ENCODE results near the gene SAMD14.

SAMD14 gene

DNA sequence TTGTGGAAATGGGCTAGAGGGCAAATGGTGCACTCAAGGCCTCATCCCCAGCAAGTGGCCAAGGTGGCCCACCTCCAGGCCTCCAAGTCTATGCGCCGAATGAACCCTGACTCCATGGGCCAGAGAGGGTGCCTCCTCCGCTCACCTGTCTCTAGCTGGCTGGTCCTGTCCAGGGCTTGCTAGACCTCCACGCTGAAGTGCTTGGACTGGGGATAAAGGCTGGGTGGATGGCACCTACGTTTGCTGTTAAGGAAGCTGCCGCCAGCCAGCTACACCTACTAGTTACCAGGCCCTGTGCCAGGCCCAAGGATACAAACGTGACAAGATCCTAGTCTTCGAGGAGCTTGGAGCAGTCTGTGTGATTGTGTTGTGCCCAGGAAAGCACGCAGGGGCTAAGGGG lies 35.1 kb upstream of the SAMD14 start:
- no peak for DNase-seq

DNA sequence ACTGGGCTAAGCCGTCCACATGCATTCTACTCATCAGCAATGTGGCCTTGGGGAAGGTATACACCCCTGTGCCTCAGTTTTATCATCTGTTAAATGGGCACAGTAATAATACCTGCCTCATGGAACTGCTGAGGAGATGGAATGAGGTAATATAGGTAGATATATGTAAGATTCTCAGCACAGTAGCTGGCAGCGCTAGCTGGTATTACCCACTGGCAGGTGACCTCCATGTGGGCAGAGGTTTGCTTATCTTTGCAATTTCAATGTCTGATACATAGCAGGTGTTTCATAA lies 34.7 kb upstream of the SAMD14 start:
- no peak for DNase-seq

DNA sequence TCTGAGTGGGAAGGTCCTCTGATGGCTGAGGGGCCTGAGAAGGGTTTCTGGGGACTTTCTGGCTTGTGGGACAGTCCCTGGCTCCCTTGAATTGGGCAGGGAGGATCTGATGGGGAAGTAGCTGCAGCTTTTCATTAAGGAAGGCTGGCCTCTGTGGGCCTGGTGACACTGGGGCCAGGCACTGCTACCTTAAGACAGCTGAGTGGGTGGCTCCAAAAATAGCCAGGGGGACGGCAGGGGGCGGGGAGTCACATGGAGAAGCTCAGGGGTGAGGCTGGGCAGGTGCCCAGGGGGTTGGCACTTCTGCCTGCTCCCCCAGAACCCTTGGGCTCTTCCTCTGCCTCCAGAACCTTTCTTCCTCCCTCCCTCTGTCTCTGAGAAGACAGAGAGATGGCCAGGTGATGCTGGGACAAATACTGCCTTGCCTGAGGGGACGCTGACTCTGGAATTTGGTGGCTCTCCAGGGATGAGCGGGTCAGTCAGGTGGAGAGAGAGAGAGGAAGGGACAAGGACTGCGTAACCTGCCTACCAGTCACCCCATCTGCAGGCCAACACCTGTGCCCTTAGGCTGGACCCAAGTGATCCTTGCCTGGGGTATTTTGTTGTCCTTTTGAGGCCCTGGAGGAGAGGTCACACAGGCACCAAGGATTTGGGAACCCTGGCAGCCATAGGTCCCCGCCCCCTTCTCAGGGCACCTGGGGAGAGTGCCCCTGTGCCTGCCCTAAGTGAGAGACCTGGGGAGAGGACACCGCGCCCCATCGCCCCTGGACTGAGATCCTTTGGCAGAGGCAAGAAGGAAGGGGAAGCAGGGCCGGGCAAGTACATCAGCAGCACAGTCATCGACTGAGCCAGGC lies 34.1 kb upstream of the SAMD14 start:
- no peak for DNase-seq

DNA sequence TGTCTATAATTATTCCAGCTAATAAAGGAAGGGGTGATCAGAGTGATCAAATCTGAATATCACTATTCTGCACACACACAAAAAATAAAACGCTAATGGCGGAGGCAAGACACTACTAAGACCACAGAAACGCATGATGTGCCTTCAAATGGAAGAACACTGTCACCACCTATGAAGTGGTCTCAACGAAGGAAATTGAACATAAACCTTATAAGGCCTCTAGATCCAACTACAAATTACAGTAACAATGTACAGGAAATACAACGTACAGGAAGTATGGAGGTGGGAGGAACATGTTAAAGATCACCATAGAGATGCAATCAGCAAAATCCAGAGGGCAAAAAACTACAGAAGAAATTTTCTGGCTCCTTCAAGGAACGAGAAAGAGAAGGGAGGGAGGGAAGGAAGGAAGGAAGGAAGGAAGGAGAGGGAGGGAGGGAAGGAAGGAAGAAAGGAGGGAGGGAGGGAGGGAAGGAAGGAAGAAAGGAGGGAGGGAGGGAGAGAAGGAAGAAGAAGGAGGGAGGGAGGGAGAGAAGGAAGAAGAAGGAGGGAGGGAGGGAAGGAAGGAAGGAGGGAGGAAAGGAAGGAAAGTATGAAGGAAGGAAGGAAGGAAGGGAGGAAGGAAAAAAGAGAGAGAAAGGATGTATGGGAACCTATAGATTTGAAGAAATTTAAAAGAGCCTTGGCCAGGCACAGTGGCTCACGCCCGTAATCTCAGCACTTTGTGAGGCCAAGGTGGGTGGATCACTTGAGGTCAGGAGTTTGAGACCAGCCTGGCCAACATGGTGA lies 32.7 kb upstream of the SAMD14 start:
- no peak for DNase-seq

DNA sequence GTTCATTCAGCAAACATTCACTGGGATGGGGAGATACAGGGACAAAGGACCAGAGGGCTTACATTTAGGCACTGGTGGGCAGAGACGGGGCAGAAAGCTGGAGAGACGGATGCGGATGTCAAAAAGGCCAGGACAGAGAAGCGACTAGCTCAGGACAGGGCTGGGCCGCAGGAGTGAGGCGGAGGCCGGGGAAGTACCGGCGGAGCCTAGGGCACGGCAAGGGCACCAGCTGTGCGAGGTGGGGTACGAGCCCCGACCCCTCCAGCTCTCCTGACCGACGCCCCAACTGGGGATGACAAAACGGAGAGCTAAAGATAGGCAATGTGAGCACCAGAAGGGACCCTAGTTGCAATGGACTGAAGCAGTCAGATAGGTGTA lies 31.9 kb upstream of the SAMD14 start:
- DNase-seq: no peak

DNA sequence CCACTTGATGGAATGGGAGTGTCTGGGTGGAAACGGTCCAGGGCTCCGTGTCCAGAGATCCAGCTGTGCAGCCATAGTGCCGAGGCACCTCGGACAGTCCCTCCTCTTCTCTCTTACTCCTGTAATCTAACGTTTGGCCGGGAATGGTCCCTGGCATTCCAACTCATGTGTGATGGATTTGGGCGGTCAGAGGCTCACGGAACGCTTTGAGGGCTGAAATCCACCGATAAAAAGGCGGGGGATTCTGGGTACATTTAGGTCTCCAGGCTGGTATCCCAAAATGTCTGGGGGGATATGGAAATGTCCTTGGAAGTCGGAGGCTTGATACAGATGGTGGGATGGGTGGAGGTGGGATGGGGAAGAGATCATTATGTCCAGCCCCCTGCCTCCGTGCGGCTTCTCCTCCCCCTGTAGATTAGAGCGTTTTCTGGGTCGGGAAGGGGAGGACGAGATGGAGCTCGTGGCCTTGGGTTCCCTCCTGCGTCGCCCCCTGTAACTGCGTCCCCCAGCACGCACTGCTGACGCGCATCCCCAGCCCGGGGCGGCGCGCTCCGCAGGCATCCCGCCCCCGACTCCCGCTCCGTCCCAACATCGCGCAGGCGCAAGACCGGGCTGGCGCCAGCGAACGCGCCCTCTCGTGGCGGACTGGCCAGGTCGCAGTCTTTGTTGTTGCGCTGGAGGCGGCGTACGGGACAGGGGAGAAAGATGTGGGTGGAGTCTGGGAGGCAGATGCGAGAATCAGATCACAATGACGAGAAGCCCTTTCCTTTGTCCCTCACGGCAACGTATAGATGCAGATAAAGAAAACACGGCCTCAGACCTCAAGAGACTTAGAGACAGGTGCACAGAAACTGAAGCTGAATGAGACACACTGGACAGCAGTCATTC lies 31.3 kb upstream of the SAMD14 start:
- DNase-seq: peak; percentile 96

DNA sequence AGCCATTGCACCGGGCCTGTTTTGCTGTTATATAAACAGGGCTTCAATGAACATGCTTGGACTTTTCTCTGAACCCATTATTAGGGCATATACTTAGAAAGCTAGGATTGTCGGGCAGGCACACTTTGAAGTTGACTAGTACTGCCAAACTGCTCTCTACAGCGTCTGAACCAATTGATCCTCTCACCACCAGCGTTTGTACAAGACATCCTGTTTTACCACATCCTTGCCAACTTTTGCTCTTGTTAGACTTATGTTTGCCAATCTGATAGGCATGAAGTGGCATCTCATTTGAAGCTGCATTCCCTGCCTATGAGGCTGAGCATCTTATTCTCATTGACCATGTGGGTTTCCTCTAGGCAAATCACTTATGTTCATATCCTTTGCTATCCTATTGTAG lies 27.9 kb upstream of the SAMD14 start:
- no peak for DNase-seq

DNA sequence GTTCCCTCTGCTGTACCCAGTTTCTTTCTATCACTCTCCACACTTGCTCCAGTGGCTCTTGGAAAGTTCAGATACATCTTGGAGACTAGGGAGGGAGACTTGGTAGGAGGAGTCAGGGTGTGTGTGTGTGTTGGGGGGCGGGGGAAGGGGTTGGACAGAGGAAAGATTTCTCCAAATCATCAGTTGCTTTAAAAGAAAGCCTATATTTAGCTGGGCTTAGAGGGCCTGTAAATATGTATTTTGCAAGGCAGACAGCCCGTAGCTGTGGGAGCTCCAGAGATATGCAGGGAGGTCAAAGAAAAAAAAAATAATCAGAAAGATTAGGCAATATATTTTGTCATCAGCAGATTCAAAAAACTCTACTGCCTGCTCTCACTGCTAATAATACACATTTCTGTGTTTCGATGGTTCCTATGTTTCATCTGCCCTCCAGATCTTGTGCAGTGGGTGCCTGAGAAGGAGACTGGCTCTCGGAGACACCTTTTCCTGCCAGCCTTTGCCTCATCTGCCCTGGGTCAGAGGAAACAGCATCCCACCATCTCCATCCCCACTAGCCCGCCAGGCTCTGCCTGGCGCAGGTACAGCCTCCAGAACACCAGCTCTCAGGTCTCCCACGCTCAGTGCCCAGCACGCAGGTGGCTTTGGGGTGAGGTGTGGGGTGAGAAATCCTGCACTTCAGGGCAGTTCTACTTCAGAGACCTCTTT lies 25.3 kb upstream of the SAMD14 start:
- DNase-seq: no peak

DNA sequence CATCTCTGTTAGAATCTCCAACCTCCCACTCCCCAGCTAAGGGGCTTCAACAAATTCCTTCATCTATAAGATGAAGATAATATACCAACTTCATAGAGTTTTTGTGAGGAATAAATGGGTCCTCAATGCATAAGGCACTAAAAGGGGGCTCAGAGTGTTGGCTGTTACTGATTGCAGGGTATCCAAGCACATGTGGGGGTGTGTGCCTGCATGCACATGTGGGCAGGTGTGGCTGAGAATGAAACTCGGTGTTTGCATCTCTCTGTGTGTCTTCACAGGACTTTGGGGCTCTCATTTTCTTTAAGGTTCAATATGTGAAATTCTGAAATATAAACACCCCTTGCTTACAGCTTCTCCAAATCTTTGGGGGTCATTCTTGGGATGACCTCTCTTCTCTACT lies 24.6 kb upstream of the SAMD14 start:
- no peak for DNase-seq

DNA sequence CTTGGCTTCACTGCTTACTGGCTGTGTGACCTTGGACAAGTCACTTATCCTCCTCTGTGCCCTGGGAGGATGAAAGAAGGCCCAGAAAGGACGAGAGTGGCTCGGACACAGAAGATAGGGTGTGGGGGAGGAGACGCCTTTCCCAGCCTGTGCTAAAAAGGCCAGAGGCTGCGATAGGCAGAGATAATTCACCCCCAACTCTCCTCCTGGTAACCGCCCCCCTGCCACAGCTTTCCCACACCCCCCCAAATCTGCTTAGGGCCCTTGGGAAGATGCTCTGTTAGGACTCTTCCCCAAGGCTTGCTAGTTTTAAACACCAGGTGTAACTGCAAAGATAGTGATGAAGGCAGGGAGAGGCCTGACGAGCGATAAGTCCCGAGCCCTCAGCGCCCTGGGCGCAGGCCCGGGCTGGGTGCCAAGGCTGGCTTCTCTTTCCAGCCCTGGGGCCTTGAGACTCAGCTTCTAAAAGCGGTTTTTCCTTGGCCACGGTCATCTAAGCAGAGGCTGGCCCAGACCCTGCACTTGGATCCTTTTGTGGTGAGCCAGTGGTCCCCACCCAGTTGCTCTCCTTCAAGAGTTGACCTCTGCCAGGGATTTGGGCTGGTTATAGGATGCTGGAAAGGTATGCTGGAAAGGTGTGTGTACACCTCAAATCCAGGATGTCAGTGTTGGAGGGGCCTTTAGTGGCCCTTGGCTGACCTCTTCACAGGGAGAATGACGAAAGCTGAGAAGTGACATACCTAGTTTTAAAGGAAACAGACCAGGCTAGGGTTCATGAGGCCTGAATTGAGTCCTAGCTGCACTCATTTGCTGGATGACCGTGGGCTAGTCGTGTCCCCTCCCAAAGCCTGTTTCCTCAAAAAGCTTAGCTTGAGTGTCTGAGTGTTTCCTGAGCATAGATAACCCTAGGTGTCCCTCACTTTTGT lies 24.0 kb upstream of the SAMD14 start:
- DNase-seq: no peak

DNA sequence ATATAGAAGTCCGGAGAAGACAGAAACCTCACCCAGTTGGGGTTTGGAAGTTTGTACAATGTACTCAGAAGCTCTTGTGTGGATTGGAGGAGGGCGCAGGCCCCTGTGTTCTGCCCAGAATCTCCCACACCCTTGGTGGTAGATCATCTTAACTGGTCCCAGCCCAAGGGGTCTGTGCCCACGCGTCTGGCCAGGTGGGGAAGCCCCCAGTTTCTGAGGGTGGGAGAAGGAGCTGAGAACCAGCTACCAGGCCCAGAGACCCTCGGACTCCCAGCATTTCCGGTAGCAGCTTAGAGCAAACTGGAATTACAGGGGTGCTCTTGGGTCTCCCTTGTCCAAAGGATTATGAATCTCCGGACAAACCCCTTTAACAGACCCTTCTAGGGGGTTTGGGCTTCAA lies 22.8 kb upstream of the SAMD14 start:
- no peak for DNase-seq

DNA sequence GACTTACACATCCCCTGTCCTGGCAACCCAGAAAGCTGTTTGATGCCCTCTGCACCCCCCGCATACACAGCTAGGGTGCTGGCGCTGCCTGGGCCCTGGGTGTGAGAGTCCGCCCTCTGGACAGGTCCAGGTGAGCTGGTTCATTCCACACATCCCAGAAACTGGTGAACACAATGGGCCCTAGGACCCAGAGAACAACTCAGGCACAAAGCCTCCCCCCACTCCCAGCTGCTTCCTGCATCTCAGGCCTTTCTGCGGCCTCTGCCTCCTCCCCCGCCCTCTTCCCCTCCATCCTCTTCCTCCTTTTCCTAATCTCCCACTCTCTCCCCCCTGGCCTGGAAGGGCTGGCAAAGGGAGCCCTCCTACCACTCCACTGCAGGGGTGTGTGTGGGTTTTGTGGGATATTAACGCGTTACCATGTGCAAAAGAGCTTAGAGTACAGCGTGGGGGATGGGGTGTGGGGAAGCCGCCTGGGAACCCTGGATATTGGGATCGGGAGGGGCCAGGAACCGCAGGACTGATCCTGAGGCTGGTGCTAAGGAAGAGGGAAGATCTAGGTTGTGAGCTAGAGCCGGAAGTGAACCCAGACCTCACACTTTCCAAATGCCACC lies 22.1 kb upstream of the SAMD14 start:
- DNase-seq: peak; percentile 59 to 60

DNA sequence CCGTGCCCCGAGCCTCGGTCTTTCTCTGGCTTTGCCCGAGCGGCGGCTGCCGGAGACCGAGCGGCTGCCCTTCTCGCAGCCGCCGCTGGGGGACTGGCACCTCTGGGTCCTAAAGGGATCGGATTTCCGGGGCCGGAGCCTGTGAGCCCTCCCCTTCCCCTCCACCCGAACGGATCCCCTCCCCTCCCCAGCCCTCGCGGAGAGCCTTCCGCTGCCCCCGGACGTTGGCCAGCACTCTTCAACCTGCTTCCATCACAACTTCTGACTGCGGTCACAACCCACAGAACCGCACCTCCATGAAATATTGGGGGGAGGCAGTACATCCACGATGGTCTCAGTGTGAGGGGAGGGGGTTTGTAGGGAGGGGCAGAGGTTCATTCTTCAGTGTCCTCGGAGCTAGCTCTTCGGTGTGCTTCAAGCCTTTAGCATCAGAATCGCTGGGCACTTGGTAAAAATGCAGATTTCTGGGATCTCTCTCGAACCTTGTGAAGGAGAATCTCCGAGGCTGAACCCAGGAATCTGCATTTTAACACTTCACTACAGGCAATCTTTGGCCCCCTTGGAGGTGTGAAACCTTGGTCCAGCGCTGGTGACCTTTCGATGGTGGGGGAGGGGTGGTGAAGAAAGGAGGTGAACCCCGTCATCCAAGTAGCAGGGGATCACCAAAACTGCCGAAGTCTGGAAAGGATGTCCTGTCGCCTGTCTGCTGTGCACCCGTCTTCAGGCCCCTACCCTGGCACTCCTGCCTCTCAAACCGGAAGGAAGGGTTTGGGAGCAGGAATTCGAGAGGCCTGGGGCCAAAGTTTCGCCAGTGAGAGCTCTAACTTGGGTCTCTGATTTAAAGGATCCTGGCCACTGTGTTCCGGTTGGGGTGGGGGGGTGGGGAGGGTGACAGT lies 21.3 kb upstream of the SAMD14 start:
- DNase-seq: peak; percentile 88 to 91

DNA sequence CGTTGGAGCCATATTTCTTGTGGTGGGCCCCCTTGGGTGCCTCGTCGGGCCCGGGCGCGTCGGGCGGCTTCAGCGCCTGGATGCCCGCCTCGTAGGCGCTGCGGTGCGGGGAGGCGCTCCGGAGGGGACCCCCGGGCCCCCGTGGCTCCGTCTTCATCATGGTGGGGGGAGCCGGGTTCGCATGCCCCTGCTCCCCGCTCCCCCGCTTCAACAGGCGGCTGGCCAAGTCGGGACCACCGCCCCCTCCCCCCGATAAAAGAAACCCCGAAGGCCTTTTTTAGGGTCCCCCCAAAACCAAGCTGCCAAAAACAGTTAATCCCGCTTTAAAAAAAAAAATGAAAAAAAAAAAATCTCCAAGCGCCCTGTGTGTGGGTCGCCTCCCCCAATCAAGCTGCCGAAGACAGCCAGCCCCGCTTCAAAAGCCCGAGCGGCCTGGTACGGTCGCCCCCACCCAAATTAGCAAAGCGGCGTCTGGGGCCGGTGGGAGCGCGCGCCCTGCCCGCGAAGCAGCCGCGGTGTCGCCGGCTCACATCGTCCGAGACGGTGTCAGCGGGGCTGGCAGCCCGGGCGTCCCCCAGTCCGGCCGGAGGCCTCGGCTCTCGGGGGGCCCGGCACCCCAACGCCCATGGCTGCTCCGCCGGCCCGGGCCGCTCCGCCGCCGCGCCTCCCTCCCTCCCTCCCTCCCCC lies 20.5 kb upstream of the SAMD14 start, which contains the start of gene PPP1R9B:
Gene PPP1R9B, minus strand, starts transcription at position 324 of the 687 bp plus-strand sequence. Its CDS starts 164 bp downstream, at position 160.
- DNase-seq: peak in 1 of 2 donors; percentile 36

DNA sequence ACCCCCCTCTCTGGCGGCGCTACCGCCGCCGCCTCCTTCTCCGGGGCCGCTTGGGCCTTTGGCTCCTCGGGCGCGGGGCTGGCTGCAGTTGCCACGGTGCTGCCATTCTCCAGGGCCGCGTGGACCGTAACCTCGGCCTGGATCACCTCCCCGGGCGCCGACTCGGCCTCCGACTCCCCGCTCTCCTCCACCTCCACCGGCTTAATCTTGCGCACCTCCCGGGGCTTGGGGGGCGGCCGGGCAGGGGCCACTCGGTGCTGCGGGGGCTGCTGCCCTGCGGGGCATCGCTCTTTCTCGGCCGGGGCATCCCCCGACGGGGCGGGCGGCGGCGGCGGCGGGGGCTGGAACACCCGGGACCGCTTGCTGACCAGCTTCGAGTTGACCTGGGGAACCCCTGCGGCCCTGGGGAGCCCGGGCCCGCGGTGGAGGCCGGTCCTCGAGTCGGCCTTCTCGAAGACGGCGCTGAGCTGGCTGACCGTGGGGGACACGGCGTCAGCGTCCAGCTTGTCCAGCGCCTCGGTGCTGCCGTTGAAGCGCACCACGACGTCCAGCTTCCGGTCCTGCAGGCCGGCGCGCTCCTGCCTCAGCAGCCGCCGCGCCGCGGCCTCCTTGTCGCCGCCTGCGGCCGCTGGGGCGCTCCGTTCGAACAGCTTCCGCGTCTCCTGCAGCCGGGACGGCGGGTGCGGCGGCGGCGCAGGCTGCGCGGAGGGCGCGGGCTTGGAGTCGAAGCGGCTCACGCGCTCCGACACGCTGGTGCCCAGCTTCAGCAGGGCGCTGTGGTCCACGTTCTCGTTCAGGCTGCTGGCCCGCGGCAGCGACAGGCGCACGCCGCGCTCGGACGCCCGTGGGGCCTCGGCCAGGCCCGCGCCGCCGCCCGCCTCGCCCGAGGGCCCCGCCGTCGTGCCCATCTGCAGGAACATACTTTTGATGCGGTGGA lies 19.7 kb upstream of the SAMD14 start:
- peak; percentile 59 to 60 for DNase-seq

DNA sequence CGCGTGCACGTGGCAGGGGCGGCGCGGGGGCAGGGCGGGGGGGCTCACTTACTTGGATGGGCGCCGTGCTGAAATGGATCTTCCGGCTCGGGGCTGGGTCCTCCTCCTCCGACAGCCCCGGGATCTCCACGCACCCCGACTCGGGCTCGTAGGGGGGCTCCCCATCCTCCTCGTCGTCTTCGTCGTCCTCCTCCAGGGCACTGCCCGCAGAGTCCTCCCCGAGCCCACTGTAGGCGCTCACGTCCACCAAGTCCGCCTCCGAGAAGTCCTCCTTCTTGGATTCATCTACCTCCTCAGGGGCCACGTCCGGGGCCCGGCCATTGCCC lies 19.1 kb upstream of the SAMD14 start:
- DNase-seq: no peak

DNA sequence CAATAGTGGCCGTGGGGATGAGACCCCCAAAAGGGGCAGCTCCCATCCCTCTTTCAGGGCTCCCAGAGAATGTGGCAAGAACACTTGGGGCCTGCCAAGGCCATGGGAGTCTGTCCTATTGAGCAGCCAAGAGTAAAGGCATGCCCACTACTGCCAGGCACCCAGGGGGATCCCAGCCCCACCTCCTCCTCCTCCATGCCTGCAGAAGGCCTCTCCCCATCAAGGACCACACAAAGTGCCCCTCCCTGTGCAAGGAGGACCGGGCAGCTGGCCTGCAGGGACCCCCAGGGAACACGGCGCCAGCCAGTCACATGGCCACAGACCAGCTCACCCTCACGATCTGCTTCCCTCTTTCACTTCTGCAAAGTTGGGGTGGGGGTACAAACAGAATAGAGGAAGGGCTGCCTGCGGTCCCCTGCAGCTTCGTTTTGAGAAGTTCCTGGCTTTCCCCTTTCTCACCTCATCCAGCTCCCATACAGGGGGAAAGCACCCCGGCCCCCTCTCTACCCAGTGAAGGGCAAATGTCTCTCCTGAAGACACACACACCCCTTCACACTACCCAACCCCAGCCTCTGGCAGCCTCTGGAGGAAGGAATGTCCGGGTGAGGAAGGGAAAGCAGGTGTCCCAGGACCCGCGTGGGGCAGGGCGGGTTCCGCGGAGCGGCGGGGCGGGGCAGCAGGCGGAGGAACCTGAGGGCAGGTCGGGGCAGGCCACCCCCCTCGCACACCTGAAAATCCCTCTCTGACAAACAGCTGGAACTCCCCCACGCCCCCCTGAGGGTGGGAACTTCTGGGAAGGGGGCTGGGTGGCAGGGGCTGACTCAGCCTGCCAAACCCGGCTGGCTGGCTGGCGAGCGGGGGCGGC lies 18.5 kb upstream of the SAMD14 start:
- DNase-seq: peak; percentile 81 to 82
